WTC11 (cell line): ENCODE measurements around the gene NSF.
"Not testable (repeated sequence)": the region's sequence is repeated elsewhere in the genome, so short reads cannot be mapped to it uniquely, and the experiment has no call there.

ENCODE experiments used
- FOXP1 ChIP-seq: sonication (generic); formaldehyde crosslinking; IDR thresholded peaks from 2 replicates; pipeline ENCODE4 v1.8.0; 2022; ENCODE audit warnings: missing genetic modification reagents, mild to moderate bottlenecking, moderate library complexity, borderline replicate concordance
- SP1 ChIP-seq: sonication (generic); formaldehyde crosslinking; conservative IDR thresholded peaks from 2 replicates; pipeline ENCODE4 v1.8.1; 2022; ENCODE audit warnings: missing genetic modification reagents
- ZNF232 ChIP-seq: sonication (generic); formaldehyde crosslinking; IDR thresholded peaks from 2 replicates; pipeline ENCODE4 v1.8.0; 2022; ENCODE audit warnings: mild to moderate bottlenecking, missing genetic modification reagents
- ZNF423 ChIP-seq: fragments of 250-450 bp; sonication (Bioruptor Pico); IDR thresholded peaks from 2 replicates; pipeline ENCODE4 v2.1.2; 2022; ENCODE audit warnings: mild to moderate bottlenecking, moderate library complexity
- TF ChIP-seq, protein P1 (sequence below): sonication (generic); formaldehyde crosslinking; conservative IDR thresholded peaks from 2 replicates; pipeline ENCODE4 v1.8.1; 2022; ENCODE audit warnings: mild to moderate bottlenecking, missing genetic modification reagents
- TF ChIP-seq, protein P2 (sequence below): fragments of 250-450 bp; sonication (Bioruptor Pico); IDR thresholded peaks from 2 replicates; pipeline ENCODE4 v1.9.0; 2021; ENCODE audit warnings: mild to moderate bottlenecking
- TF ChIP-seq, protein P3 (sequence below): sonication (generic); formaldehyde crosslinking; IDR thresholded peaks from 2 replicates; pipeline ENCODE4 v1.8.1; 2022; ENCODE audit warnings: missing genetic modification reagents, borderline replicate concordance
- TF ChIP-seq, protein P4 (sequence below): fragments of 200-600 bp; IDR thresholded peaks from 2 replicates; pipeline ENCODE4 v1.8.0; 2022; ENCODE audit warnings: antibody characterized with exemption

DNA sequence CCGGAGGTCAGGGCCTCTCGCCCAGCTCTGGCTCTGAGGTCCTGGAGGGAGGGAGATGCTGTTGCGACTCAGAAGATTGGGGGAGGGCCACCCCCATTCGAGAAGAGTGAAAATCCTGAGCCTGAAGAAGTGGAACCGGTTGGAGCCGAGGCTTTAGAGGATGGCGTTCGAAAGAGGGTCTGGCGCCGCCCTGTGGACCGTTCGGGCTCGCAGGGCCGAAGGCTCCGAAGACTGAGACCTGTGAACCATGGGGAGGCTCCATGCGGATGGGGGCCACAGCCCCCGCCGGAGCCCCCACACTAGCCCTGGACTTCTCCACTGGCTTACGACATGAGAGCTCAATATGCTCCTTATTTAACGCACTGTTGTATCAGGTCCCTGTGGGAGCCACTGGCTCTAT is 31.3 kb upstream of the NSF start:
- not testable (repeated sequence) for TF ChIP-seq FOXP1 (CRISPR knock-in tag); SP1; ZNF423 (CRISPR knock-in tag); ZNF232 (CRISPR knock-in tag)
- TF ChIP-seq, protein P1, sequence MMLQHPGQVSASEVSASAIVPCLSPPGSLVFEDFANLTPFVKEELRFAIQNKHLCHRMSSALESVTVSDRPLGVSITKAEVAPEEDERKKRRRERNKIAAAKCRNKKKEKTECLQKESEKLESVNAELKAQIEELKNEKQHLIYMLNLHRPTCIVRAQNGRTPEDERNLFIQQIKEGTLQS: not testable (repeated sequence)
- TF ChIP-seq, protein P2, sequence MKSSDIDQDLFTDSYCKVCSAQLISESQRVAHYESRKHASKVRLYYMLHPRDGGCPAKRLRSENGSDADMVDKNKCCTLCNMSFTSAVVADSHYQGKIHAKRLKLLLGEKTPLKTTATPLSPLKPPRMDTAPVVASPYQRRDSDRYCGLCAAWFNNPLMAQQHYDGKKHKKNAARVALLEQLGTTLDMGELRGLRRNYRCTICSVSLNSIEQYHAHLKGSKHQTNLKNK (CRISPR knock-in tag): not testable (repeated sequence)
- TF ChIP-seq, protein P3, sequence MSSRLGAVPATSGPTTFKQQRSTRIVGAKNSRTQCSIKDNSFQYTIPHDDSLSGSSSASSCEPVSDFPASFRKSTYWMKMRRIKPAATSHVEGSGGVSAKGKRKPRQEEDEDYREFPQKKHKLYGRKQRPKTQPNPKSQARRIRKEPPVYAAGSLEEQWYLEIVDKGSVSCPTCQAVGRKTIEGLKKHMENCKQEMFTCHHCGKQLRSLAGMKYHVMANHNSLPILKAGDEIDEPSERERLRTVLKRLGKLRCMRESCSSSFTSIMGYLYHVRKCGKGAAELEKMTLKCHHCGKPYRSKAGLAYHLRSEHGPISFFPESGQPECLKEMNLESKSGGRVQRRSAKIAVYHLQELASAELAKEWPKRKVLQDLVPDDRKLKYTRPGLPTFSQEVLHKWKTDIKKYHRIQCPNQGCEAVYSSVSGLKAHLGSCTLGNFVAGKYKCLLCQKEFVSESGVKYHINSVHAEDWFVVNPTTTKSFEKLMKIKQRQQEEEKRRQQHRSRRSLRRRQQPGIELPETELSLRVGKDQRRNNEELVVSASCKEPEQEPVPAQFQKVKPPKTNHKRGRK (CRISPR knock-in tag): not testable (repeated sequence)
- TF ChIP-seq, protein P4, sequence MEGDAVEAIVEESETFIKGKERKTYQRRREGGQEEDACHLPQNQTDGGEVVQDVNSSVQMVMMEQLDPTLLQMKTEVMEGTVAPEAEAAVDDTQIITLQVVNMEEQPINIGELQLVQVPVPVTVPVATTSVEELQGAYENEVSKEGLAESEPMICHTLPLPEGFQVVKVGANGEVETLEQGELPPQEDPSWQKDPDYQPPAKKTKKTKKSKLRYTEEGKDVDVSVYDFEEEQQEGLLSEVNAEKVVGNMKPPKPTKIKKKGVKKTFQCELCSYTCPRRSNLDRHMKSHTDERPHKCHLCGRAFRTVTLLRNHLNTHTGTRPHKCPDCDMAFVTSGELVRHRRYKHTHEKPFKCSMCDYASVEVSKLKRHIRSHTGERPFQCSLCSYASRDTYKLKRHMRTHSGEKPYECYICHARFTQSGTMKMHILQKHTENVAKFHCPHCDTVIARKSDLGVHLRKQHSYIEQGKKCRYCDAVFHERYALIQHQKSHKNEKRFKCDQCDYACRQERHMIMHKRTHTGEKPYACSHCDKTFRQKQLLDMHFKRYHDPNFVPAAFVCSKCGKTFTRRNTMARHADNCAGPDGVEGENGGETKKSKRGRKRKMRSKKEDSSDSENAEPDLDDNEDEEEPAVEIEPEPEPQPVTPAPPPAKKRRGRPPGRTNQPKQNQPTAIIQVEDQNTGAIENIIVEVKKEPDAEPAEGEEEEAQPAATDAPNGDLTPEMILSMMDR: not testable (repeated sequence)
